Fibroblast of lung (primary cell): ENCODE data around the gene LMOD3. TPM values are rescaled to one million over a fixed set of nuclear protein-coding genes. Genes with fewer than 3 reads are reported as not detected.

Source experiments
- DNase-seq, 2 donors: peaks; one replicate each; pipeline versions ENCODE4 v3.0.0 to v3.0.0-alpha.2; 2010; ENCODE audit warnings: low read depth in 2 of 2
- H2AFZ ChIP-seq: 2 replicates; pipeline ENCODE4 v1.5.1; 2012; ENCODE audit warnings: low read length, control low read depth, inconsistent platforms
- H3K27ac ChIP-seq: 2 replicates; pipeline ENCODE4 v1.5.1; 2011; ENCODE audit warnings: low read length, control low read depth; ENCODE audit not compliant: insufficient read depth
- H3K27me3 ChIP-seq: 2 replicates; pipeline ENCODE4 v1.5.1; 2011; ENCODE audit warnings: mild to moderate bottlenecking, low read length; ENCODE audit not compliant: control insufficient read depth, insufficient read depth
- H3K36me3 ChIP-seq: 2 replicates; pipeline ENCODE4 v1.5.1; 2011; ENCODE audit warnings: low read length; ENCODE audit not compliant: control insufficient read depth, insufficient read depth
- H3K4me1 ChIP-seq: 2 replicates; pipeline ENCODE4 v1.5.1; 2011; ENCODE audit warnings: low read length; ENCODE audit not compliant: control insufficient read depth, insufficient read depth; ENCODE audit errors: extremely low read depth
- H3K4me2 ChIP-seq: 2 replicates; pipeline ENCODE4 v1.5.1; 2011; ENCODE audit warnings: low read length, control low read depth; ENCODE audit not compliant: insufficient read depth; ENCODE audit errors: extremely low read depth
- H3K4me3 ChIP-seq, 4 experiments: fragments of 200-600 bp in 1 of 4; sonication (generic) in 1 of 4; replicated peaks in 1 of 4; 2 replicates each; pipeline ENCODE4 v1.5.1; 2011 to 2016; ENCODE audit warnings: low read length in 4 of 4, low read depth in 3 of 4, mild to moderate bottlenecking in 3 of 4, control low read depth in 2 of 4, inconsistent platforms in 1 of 4, mixed read lengths in 1 of 4; ENCODE audit not compliant: insufficient read depth in 1 of 4; ENCODE audit errors: control extremely low read depth in 1 of 4
- H3K79me2 ChIP-seq: 2 replicates; pipeline ENCODE4 v1.5.1; 2012; ENCODE audit warnings: mild to moderate bottlenecking, low read length, inconsistent platforms; ENCODE audit not compliant: control insufficient read depth, insufficient read depth
- H3K9ac ChIP-seq: 2 replicates; pipeline ENCODE4 v1.5.1; 2011; ENCODE audit warnings: mild to moderate bottlenecking, low read length, control low read depth; ENCODE audit not compliant: insufficient read depth
- H3K9me3 ChIP-seq: 2 replicates; pipeline ENCODE4 v1.5.1; 2012; ENCODE audit warnings: low read depth, low read length; ENCODE audit not compliant: control insufficient read depth, insufficient read depth
- H4K20me1 ChIP-seq: 2 replicates; pipeline ENCODE4 v1.5.1; 2011; ENCODE audit warnings: low read length; ENCODE audit not compliant: control insufficient read depth, insufficient read depth; ENCODE audit errors: extremely low read depth
- EZH2 ChIP-seq: IDR thresholded peaks from 2 replicates; pipeline ENCODE4 v1.5.1; 2012; ENCODE audit warnings: low read length, control low read depth, mild to moderate bottlenecking; ENCODE audit errors: missing control alignments
- polyA plus RNA-seq, 2 donors: library from polyadenylated mRNA; depleted of rRNA in 1 of 2; stranded (reverse) in 1 of 2; unstranded in 1 of 2; fragments of >200 nt; gene quantifications; 2 replicates each; pipeline ENCODE4 v1.2.1, GENCODE V29; 2011 to 2012; ENCODE audit warnings: missing spikeins in 1 of 2
- total RNA-seq: library from RNA; depleted of rRNA; stranded (reverse); fragments of >200 nt; gene quantifications from 2 replicates; pipeline ENCODE4 v1.2.1, GENCODE V29; 2014
- TF ChIP-seq, protein P1 (sequence below), 2 donors: IDR thresholded peaks in 1 of 2; conservative IDR thresholded peaks in 1 of 2; 1 replicate in 1 of 2; 2 replicates in 1 of 2; pipeline ENCODE4 v1.5.1; 2011 to 2012; ENCODE audit warnings: low read length in 2 of 2, control low read depth in 1 of 2, inconsistent platforms in 1 of 2, low read depth in 1 of 2, mild to moderate bottlenecking in 1 of 2

LMOD3 gene
- total and polyA plus RNA-seq, 2 donors (not counting 1 experiment from before 2014, with no cell fraction given), result 0.20 to 4.0 TPM

GRCh38 chr3:69079269-69080159, 42.9 kb downstream of the LMOD3 start:
- H3K4me2 ChIP-seq, result peak overlapping the region; percentile 82
- H4K20me1 ChIP-seq, result no peaks in the 10 kb centered on the region
- peaks cover 29% of the 10 kb centered on the region for H3K79me2 ChIP-seq
- H3K27ac ChIP-seq, result peak overlapping the region; percentile 54
- peaks cover 25% of the 10 kb centered on the region for H3K4me1 ChIP-seq
- TF ChIP-seq EZH2, result no peak
- TF ChIP-seq, protein P1, sequence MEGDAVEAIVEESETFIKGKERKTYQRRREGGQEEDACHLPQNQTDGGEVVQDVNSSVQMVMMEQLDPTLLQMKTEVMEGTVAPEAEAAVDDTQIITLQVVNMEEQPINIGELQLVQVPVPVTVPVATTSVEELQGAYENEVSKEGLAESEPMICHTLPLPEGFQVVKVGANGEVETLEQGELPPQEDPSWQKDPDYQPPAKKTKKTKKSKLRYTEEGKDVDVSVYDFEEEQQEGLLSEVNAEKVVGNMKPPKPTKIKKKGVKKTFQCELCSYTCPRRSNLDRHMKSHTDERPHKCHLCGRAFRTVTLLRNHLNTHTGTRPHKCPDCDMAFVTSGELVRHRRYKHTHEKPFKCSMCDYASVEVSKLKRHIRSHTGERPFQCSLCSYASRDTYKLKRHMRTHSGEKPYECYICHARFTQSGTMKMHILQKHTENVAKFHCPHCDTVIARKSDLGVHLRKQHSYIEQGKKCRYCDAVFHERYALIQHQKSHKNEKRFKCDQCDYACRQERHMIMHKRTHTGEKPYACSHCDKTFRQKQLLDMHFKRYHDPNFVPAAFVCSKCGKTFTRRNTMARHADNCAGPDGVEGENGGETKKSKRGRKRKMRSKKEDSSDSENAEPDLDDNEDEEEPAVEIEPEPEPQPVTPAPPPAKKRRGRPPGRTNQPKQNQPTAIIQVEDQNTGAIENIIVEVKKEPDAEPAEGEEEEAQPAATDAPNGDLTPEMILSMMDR (conservative IDR thresholded peaks at IDR 0.05 in 1 of 2, IDR thresholded peaks at IDR 0.05 in 1 of 2; ENCODE audit: low read depth in 1 of 2, low read length in 2 of 2), result no peak
- H3K36me3 ChIP-seq, result no peaks in the 10 kb centered on the region
- no peak overlapping the region for H2AFZ ChIP-seq
- H3K9me3 ChIP-seq, result no peaks in the 10 kb centered on the region
- no peaks in the 10 kb centered on the region for H3K27me3 ChIP-seq
- peak overlapping the region; percentile 72 for H3K9ac ChIP-seq
- no peak for DNase-seq
- peak overlapping the region; percentile 67 to 90 (median 76) for H3K4me3 ChIP-seq

- H3K4me1 ChIP-seq, result no peaks in the 10 kb centered on the region
- no peak overlapping the region for H2AFZ ChIP-seq
- TF ChIP-seq, protein P1 (conservative IDR thresholded peaks at IDR 0.05 in 1 of 2, IDR thresholded peaks at IDR 0.05 in 1 of 2; ENCODE audit: low read depth in 1 of 2, low read length in 2 of 2), result no peak
- TF ChIP-seq EZH2, result no peak
- H3K9ac ChIP-seq, result no peak overlapping the region
- no peak for DNase-seq
- H3K4me3 ChIP-seq, result no peak overlapping the region
- no peaks in the 10 kb centered on the region for H3K27me3 ChIP-seq
- H3K9me3 ChIP-seq, result no peaks in the 10 kb centered on the region
- no peak overlapping the region for H3K4me2 ChIP-seq
- no peaks in the 10 kb centered on the region for H4K20me1 ChIP-seq
- no peak overlapping the region for H3K27ac ChIP-seq
- H3K36me3 ChIP-seq, result peaks cover 3% of the 10 kb centered on the region
- peaks cover 18% of the 10 kb centered on the region for H3K79me2 ChIP-seq
Measured at GRCh38 chr3:69072928-69073327, 49.5 kb downstream of the LMOD3 start.

- H2AFZ ChIP-seq, result no peak overlapping the region
- no peak for DNase-seq
- peaks cover 2% of the 10 kb centered on the region for H3K36me3 ChIP-seq
- H3K27ac ChIP-seq, result no peak overlapping the region
- H3K27me3 ChIP-seq, result no peaks in the 10 kb centered on the region
- H3K4me3 ChIP-seq, result no peak overlapping the region
- no peak overlapping the region for H3K9ac ChIP-seq
- no peak for TF ChIP-seq EZH2
- TF ChIP-seq, protein P1 (conservative IDR thresholded peaks at IDR 0.05 in 1 of 2, IDR thresholded peaks at IDR 0.05 in 1 of 2; ENCODE audit: low read depth in 1 of 2, low read length in 2 of 2), result no peak
- no peaks in the 10 kb centered on the region for H3K9me3 ChIP-seq
- no peaks in the 10 kb centered on the region for H3K4me1 ChIP-seq
- H4K20me1 ChIP-seq, result no peaks in the 10 kb centered on the region
- H3K79me2 ChIP-seq, result peaks cover 2% of the 10 kb centered on the region
- no peak overlapping the region for H3K4me2 ChIP-seq
Measured at GRCh38 chr3:69066121-69066520, 56.3 kb downstream of the LMOD3 start.
